ENCODE measurements around the gene ABHD12. TPM values are rescaled to one million over a fixed set of nuclear protein-coding genes. Genes with fewer than 3 reads are reported as not detected.
A peak's percentile ranks its signal among the peaks of the same experiment; 100 is the strongest.

The ABHD12 gene
- total and polyA plus RNA-seq, 11 donors = 15.6 to 43.8 (median 26.5) TPM

GRCh38 chr20:25276533-25277050 lies 114.0 kb downstream of the ABHD12 start:
- Histone ChIP-seq H3K4me1 (peaks cover 0 to 65% (median 33%) of the 10 kb centered on the region in 12 donors), H3K9me3 (no peaks in the 10 kb centered on the region), H3K27ac (peak overlapping the region in 10 of 12 donors; percentile 22 to 79 (median 66)), H3K36me3 (peaks cover 0 to 99% (median 84%) of the 10 kb centered on the region in 9 donors), H3K27me3 (no peaks in the 10 kb centered on the region), H3K4me3 (no peak overlapping the region)
- ATAC-seq (peak in 2 of 4 donors; percentile 1 to 4), DNase-seq (peak in 4 of 5 donors; percentile 14 to 54 (median 30))
- TF ChIP-seq POLR2A (IDR thresholded peaks at IDR 0.05) = no peak
- TF ChIP-seq CTCF (IDR thresholded peaks at IDR 0.05) = no peak
- WGBS, 4 donors = 77 to 85% (median 79%) methylated on average over 18 to 24 of the region's 24 CpGs
- intact Hi-C loops (cut with DNase I) = no loop called here

GRCh38 chr20:25275813-25276532 lies 114.7 kb downstream of the ABHD12 start:
- ATAC-seq (no peak), DNase-seq (peak; percentile 6 to 65 (median 14))
- peak overlapping the region in 10 of 12 donors; percentile 13 to 79 (median 52) for H3K27ac ChIP-seq
- WGBS, 4 donors = 83 to 91% (median 89%) methylated on average over 18 to 20 of the region's 20 CpGs
- no peaks in the 10 kb centered on the region for H3K9me3 ChIP-seq
- peaks cover 0 to 71% (median 34%) of the 10 kb centered on the region in 12 donors for H3K4me1 ChIP-seq
- H3K36me3 ChIP-seq = peaks cover 0 to 99% (median 84%) of the 10 kb centered on the region in 9 donors
- no peak overlapping the region for H3K4me3 ChIP-seq
- TF ChIP-seq POLR2A (IDR thresholded peaks at IDR 0.05) (no peak), CTCF (IDR thresholded peaks at IDR 0.05) (no peak)
- H3K27me3 ChIP-seq = no peaks in the 10 kb centered on the region
- intact Hi-C loops (cut with DNase I) = loop anchor here in 2 of 10 donors (2.0 kb wide), 2 partner anchors 17 to 19 kb away; no protein-coding TSS in a partner anchor

GRCh38 chr20:25274891-25275812 lies 115.5 kb downstream of the ABHD12 start:
- TF ChIP-seq POLR2A (IDR thresholded peaks at IDR 0.05) (no peak), CTCF (IDR thresholded peaks at IDR 0.05) (peak in 6 of 12 donors; percentile 10 to 36 (median 26))
- peaks cover 0 to 75% (median 34%) of the 10 kb centered on the region in 12 donors for H3K4me1 ChIP-seq
- no peaks in the 10 kb centered on the region for H3K27me3 ChIP-seq
- intact Hi-C loops (cut with DNase I) = loop anchor here in 3 of 10 donors (1.0 to 2.0 kb wide), 3 partner anchors 16 to 20 kb away; no protein-coding TSS in a partner anchor
- H3K9me3 ChIP-seq = no peaks in the 10 kb centered on the region
- peaks cover 0 to 99% (median 84%) of the 10 kb centered on the region in 9 donors for H3K36me3 ChIP-seq
- H3K27ac ChIP-seq = peak overlapping the region in 10 of 12 donors; percentile 31 to 75 (median 59)
- 62 to 82% (median 72%) methylated on average over 29 to 32 of the region's 32 CpGs for WGBS, 4 donors
- no peak overlapping the region for H3K4me3 ChIP-seq
- ATAC-seq = peak; percentile 49 to 68 (median 58)
- peak; percentile 56 to 86 (median 70) for DNase-seq

All from heart left ventricle (tissue), 16 donors.